Tibial artery (tissue), 4 donors: Measurements from ENCODE around the gene FER.
"Not testable (repeated sequence)": the region's sequence is repeated elsewhere in the genome, so short reads cannot be mapped to it uniquely, and the experiment has no call there.

ENCODE experiments used
- DNase-seq, 2 donors: peaks; one replicate each; pipeline ENCODE4 v3.0.0-alpha.2; 2019
- H3K27ac ChIP-seq, 2 donors: fragments of 200-600 bp; sonication (generic) in 1 of 2; 1 replicate in 1 of 2; 2 replicates in 1 of 2; pipeline ENCODE4 v1.5.1; 2018 to 2019; ENCODE audit warnings: mild to moderate bottlenecking in 1 of 2
- H3K27me3 ChIP-seq, 2 donors: fragments of 200-600 bp; sonication (generic) in 1 of 2; one replicate each; pipeline versions ENCODE4 v1.5.1 to v1.6.0; 2016 to 2019
- H3K36me3 ChIP-seq, 3 donors: fragments of 200-600 bp; sonication (generic) in 2 of 3; one replicate each; pipeline ENCODE4 v1.5.1; 2016 to 2019; ENCODE audit warnings: mild to moderate bottlenecking in 2 of 3
- H3K4me1 ChIP-seq, 4 donors: fragments of 200-600 bp; sonication (generic) in 2 of 4; 1 replicate in 3 of 4; 2 replicates in 1 of 4; pipeline ENCODE4 v1.5.1; 2016 to 2019
- H3K4me3 ChIP-seq, 2 donors: fragments of 200-600 bp; sonication (generic) in 1 of 2; 1 replicate in 1 of 2; 2 replicates in 1 of 2; pipeline ENCODE4 v1.5.1; 2018 to 2019; ENCODE audit warnings: mild to moderate bottlenecking in 2 of 2
- H3K9me3 ChIP-seq, 3 donors: fragments of 200-600 bp; sonication (generic) in 1 of 3; one replicate each; pipeline ENCODE4 v1.5.1; 2016 to 2019
- CTCF ChIP-seq, 2 experiments: fragments of 200-600 bp in 1 of 2; fragments of 450-650 bp in 1 of 2; IDR thresholded peaks; one replicate each; pipeline ENCODE4 v1.5.1; 2017 to 2019; ENCODE audit warnings: antibody characterized with exemption in 2 of 2, mild to moderate bottlenecking in 1 of 2, moderate library complexity in 1 of 2
- intact Hi-C: fragments of 100-400 bp; cut with DNase I; formaldehyde crosslinking; loops from one replicate; pipeline ENCODE4 v1.15.0; 2023; ENCODE audit warnings: low total_unique reads

The FER gene

DNA sequence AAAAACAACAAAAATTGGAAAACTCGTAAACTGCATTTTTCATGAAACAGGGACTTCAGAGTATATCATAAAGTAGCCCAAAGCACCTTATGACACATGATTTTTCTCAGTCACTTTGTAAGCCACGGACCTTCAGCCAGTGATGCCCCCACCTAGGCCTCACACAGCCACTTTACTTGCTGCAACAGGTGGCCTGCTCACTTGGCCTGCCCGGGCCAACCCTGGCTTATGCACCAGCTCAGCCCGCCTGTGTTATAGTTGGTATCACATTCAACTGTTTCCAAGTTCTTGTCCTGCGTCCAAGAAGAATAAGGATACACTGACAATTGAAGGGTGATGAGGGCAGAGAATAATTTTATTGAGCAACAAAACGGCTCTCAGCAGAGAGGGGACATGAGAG, 219.2 kb downstream of the FER start:
- TF ChIP-seq CTCF (IDR thresholded peaks at IDR 0.05), result no peak
- Histone ChIP-seq H3K27ac (no peak overlapping the region), H3K4me3 (no peak overlapping the region), H3K36me3 (peaks cover 0 to 7% (median 0%) of the 10 kb centered on the region in 3 donors), H3K9me3 (no peaks in the 10 kb centered on the region), H3K4me1 (peaks cover 0 to 12% (median 0%) of the 10 kb centered on the region in 4 donors), H3K27me3 (no peaks in the 10 kb centered on the region)
- intact Hi-C loops, result no loop called here
- no peak for DNase-seq

DNA sequence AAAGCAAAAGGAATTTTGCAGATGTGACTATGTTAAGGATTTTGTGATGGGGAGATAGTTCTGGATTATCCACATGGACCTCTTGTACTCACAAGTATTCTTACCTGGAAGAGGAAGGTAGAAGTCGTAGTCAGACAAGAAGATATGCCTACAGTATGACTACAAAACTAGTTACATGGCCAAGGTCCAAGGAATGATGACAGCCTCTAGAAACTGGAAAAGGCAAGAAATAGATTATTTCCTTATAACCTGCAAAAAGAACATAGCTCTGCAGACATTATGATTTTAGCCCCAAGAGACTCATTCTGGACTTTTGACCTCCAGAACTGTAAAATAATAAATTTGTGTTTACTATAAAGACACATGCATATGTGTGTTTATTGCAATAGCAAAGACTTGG, 226.9 kb downstream of the FER start:
- no peak overlapping the region for H3K27ac ChIP-seq
- no peak for TF ChIP-seq CTCF (IDR thresholded peaks at IDR 0.05)

GRCh38 chr5:108975697-108976096, 228.0 kb downstream of the FER start:
- no peak for TF ChIP-seq CTCF (IDR thresholded peaks at IDR 0.05)
- DNase-seq, result no peak
- Histone ChIP-seq H3K36me3 (peaks cover 0 to 8% (median 6%) of the 10 kb centered on the region in 3 donors), H3K4me3 (no peak overlapping the region), H3K27me3 (no peaks in the 10 kb centered on the region), H3K9me3 (no peaks in the 10 kb centered on the region), H3K27ac (no peak overlapping the region), H3K4me1 (peaks cover 0 to 18% (median 0%) of the 10 kb centered on the region in 4 donors)
- intact Hi-C loops, result no loop called here

More for the DNA sequence above, 226.9 kb downstream of the FER start:
- Histone ChIP-seq H3K4me1 (peaks cover 0 to 23% (median 0%) of the 10 kb centered on the region in 4 donors), H3K36me3 (peaks cover 0 to 8% (median 6%) of the 10 kb centered on the region in 3 donors), H3K4me3 (no peak overlapping the region), H3K9me3 (no peaks in the 10 kb centered on the region), H3K27me3 (no peaks in the 10 kb centered on the region)
- intact Hi-C loops, result no loop called here
- no peak for DNase-seq

- Histone ChIP-seq H3K9me3 (no peaks in the 10 kb centered on the region), H3K36me3 (peaks cover 6 to 20% (median 12%) of the 10 kb centered on the region in 3 donors), H3K27ac (no peak overlapping the region), H3K4me1 (peaks cover 0 to under 1% (median 0%) of the 10 kb centered on the region in 4 donors), H3K4me3 (no peak overlapping the region), H3K27me3 (no peaks in the 10 kb centered on the region)
- DNase-seq, result no peak
- intact Hi-C loops, result no loop called here
- TF ChIP-seq CTCF (IDR thresholded peaks at IDR 0.05), result no peak
Observed at GRCh38 chr5:108983461-108984092, 235.9 kb downstream of the FER start.

DNA sequence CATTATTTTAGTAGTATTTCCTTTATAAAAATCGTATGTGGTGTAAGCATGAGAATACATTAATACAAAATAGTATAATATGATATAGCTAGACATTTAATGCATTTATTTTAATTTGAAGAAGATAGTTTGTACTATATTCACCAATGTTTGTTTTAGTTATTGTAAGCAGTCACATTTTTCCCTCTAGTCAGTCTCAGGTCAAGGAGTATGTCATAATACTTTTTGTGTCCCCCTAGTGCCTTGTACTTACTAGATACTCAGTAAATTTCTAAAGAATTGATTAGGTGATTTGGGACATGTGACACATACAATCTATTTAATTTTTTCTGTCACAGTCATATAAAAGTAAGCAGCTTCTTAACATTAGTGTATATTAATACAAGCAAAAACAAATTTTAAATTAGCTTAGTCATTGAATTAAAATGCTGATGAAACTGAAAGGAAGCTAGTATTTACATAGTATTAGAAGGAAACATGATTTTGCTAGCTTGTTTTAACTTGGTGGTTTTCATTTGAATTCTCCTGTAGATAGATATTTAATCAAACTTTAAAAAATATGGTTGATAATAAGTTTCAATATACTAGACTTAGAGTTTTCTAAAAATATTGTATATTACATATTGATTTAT, 242.2 kb downstream of the FER start:
- DNase-seq, result no peak
- Histone ChIP-seq H3K4me1 (no peaks in the 10 kb centered on the region), H3K4me3 (no peak overlapping the region), H3K36me3 (peaks cover 6 to 27% (median 12%) of the 10 kb centered on the region in 3 donors), H3K27ac (no peak overlapping the region), H3K27me3 (no peaks in the 10 kb centered on the region), H3K9me3 (no peaks in the 10 kb centered on the region)
- no peak for TF ChIP-seq CTCF (IDR thresholded peaks at IDR 0.05)
- intact Hi-C loops, result no loop called here

- H3K4me3 ChIP-seq, H3K4me1 ChIP-seq, H3K36me3 ChIP-seq, H3K9me3 ChIP-seq, H3K27ac ChIP-seq, H3K27me3 ChIP-seq, intact Hi-C loops, DNase-seq: not testable (repeated sequence)
Observed at GRCh38 chr5:108992396-108993085, 244.8 kb downstream of the FER start.

- DNase-seq, H3K27ac ChIP-seq, H3K36me3 ChIP-seq, H3K4me1 ChIP-seq, intact Hi-C loops, H3K9me3 ChIP-seq, H3K4me3 ChIP-seq, H3K27me3 ChIP-seq: not testable (repeated sequence)
Observed at GRCh38 chr5:108993440-108993839, 245.7 kb downstream of the FER start.
